Astrocyte (in vitro differentiated cells and primary cell): Measurements from ENCODE around the gene POLH.

Experiments used
- EZH2 ChIP-seq: IDR thresholded peaks from 2 replicates; pipeline ENCODE4 v1.6.1; 2012; ENCODE audit warnings: mild to moderate bottlenecking, low read length, inconsistent platforms; ENCODE audit not compliant: insufficient read depth
- TF ChIP-seq, protein P1 (sequence below): IDR thresholded peaks from 2 replicates; pipeline ENCODE4 v1.5.1; 2011; ENCODE audit warnings: low read depth, mild to moderate bottlenecking, inconsistent platforms, low read length, moderate library complexity; ENCODE audit not compliant: insufficient read depth

GRCh38 chr6:43608807-43609206 is 32.8 kb downstream of the POLH start:
- TF ChIP-seq, protein P1, sequence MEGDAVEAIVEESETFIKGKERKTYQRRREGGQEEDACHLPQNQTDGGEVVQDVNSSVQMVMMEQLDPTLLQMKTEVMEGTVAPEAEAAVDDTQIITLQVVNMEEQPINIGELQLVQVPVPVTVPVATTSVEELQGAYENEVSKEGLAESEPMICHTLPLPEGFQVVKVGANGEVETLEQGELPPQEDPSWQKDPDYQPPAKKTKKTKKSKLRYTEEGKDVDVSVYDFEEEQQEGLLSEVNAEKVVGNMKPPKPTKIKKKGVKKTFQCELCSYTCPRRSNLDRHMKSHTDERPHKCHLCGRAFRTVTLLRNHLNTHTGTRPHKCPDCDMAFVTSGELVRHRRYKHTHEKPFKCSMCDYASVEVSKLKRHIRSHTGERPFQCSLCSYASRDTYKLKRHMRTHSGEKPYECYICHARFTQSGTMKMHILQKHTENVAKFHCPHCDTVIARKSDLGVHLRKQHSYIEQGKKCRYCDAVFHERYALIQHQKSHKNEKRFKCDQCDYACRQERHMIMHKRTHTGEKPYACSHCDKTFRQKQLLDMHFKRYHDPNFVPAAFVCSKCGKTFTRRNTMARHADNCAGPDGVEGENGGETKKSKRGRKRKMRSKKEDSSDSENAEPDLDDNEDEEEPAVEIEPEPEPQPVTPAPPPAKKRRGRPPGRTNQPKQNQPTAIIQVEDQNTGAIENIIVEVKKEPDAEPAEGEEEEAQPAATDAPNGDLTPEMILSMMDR: no peak
- no peak for TF ChIP-seq EZH2
